Measurements from ENCODE around the gene PRDM1.

PRDM1 gene

DNA sequence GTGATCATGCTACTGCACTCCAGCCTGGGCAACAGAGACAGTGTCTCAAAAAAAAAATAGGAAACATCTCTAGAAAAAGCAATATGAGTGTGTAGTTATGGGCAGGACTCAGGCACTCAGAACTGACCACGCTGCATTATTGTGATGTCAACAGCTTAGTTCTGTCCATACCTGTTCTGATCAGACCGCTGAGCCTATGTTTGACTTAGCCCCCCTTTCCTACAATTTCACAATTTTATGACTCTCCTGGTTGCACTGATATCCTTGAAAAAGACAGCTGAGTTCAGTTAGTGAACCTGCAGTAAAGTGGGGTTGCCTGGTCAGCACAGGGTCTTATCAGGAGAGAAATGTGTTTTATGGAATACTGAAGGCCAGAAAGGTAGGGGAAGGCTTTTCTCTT is 37.8 kb upstream of the PRDM1 start:
- Histone ChIP-seq H3K4me1 (ENCODE audit: insufficient read depth, insufficient read length) (no peaks in the 10 kb centered on the region), H3K36me3 (ENCODE audit: insufficient read depth, insufficient read length, low read length) (no peaks in the 10 kb centered on the region), H3K9ac (ENCODE audit: insufficient read length, low read depth) (no peak overlapping the region), H3K27me3 (ENCODE audit: insufficient read depth, insufficient read length) (no peaks in the 10 kb centered on the region), H3K4me3 (ENCODE audit: insufficient read length, low read depth) (no peak overlapping the region), H3K9me3 (ENCODE audit: insufficient read depth, low read length) (no peaks in the 10 kb centered on the region)
- TF ChIP-seq SUZ12 (IDR thresholded peaks at IDR 0.05; ENCODE audit: extremely low read depth, insufficient read depth, insufficient read length) (no peak), ZNF274 (IDR thresholded peaks at IDR 0.05; ENCODE audit: low read depth, low read length) (no peak), YY1 (IDR thresholded peaks at IDR 0.05; ENCODE audit: insufficient read depth, insufficient read length) (no peak)
- no peak for DNase-seq (ENCODE audit: low read depth, low spot score)

DNA sequence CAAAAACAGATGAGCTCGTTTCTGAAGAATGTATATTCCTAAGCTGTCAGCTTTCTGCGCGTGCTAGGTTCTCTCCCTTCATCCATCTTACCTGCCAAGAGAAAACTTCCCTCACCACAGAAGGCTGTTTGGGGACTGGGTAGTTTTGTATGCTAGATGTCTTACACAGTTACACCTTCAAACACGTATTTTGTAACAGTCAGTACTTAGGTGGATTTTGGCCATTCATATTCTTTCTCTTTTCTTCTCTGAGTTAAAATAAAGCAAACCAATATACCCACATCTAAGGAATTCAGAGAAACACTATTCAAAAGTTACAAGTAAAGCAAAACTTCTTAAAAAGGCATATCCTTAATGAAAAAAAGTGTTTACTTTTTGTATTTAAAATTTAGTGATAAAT is 35.6 kb upstream of the PRDM1 start:
- Histone ChIP-seq H3K4me3 (ENCODE audit: insufficient read length, low read depth) (no peak overlapping the region), H3K27me3 (ENCODE audit: insufficient read depth, insufficient read length) (no peaks in the 10 kb centered on the region), H3K4me1 (ENCODE audit: insufficient read depth, insufficient read length) (no peaks in the 10 kb centered on the region), H3K9me3 (ENCODE audit: insufficient read depth, low read length) (no peaks in the 10 kb centered on the region), H3K36me3 (ENCODE audit: insufficient read depth, insufficient read length, low read length) (no peaks in the 10 kb centered on the region), H3K9ac (ENCODE audit: insufficient read length, low read depth) (no peak overlapping the region)
- DNase-seq (ENCODE audit: low read depth, low spot score): no peak
- TF ChIP-seq YY1 (IDR thresholded peaks at IDR 0.05; ENCODE audit: insufficient read depth, insufficient read length): no peak
- TF ChIP-seq SUZ12 (IDR thresholded peaks at IDR 0.05; ENCODE audit: extremely low read depth, insufficient read depth, insufficient read length): no peak
- no peak for TF ChIP-seq ZNF274 (IDR thresholded peaks at IDR 0.05; ENCODE audit: low read depth, low read length)

DNA sequence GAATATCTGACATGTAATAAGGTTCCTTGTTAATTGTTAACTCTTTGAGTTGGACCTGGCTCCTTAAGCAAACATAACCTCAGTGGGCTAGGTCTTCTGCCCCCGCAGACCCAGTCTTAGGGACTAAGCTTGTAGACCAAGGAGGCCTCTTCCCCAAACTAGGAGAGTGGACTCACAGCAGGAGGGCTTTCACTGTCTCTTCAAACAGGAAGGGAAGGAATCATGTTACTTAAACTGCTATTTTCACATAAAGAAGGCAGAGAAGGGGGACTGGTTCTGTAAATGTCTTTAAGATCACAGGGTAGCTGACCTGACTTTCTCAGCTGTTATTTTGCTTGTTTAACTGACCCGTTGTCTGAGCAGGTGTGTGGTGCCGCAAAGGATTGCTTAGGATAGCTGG is 34.9 kb upstream of the PRDM1 start:
- Histone ChIP-seq H3K9ac (ENCODE audit: insufficient read length, low read depth) (no peak overlapping the region), H3K36me3 (ENCODE audit: insufficient read depth, insufficient read length, low read length) (no peaks in the 10 kb centered on the region), H3K4me3 (ENCODE audit: insufficient read length, low read depth) (no peak overlapping the region), H3K4me1 (ENCODE audit: insufficient read depth, insufficient read length) (no peaks in the 10 kb centered on the region), H3K9me3 (ENCODE audit: insufficient read depth, low read length) (no peaks in the 10 kb centered on the region), H3K27me3 (ENCODE audit: insufficient read depth, insufficient read length) (no peaks in the 10 kb centered on the region)
- DNase-seq (ENCODE audit: low read depth, low spot score): peak; percentile 76
- TF ChIP-seq YY1 (IDR thresholded peaks at IDR 0.05; ENCODE audit: insufficient read depth, insufficient read length): no peak
- TF ChIP-seq SUZ12 (IDR thresholded peaks at IDR 0.05; ENCODE audit: extremely low read depth, insufficient read depth, insufficient read length): no peak

DNA sequence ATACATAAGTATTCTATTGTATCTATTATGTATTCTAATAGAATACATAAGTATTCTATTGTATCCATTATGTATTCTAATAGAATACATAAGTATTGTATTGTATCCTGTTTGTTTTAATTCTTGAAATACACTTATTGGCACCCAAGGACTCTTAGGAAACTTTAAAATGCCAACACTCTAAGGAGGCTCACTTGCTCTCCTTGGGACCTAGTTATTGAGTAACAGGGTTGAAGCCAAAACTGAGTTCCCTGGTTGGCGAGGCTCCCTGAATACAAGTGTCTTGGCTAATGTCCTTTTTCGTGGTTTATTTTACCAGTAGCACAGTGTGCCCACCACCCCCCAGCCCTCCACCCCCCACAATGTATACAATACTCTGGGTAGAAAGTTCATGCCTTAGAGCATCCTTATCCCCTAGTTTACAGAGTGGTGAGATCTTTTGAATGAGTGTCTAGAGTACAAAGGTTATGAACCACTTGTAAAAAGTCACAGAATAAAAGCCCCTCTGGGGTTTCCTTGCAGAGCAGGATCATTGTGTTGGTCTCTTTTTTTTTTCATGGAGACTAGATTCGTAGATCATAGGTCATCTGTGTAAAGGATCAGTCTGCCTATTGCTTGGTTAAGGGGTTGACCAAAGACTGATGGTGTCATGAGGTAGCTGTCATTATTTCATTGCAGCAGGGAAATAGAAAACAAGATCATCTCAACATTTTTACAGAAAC is 32.5 kb upstream of the PRDM1 start:
- Histone ChIP-seq H3K27me3 (ENCODE audit: insufficient read depth, insufficient read length) (no peaks in the 10 kb centered on the region), H3K36me3 (ENCODE audit: insufficient read depth, insufficient read length, low read length) (no peaks in the 10 kb centered on the region), H3K4me3 (ENCODE audit: insufficient read length, low read depth) (no peak overlapping the region), H3K9me3 (ENCODE audit: insufficient read depth, low read length) (no peaks in the 10 kb centered on the region), H3K9ac (ENCODE audit: insufficient read length, low read depth) (no peak overlapping the region), H3K4me1 (ENCODE audit: insufficient read depth, insufficient read length) (no peaks in the 10 kb centered on the region)
- TF ChIP-seq SUZ12 (IDR thresholded peaks at IDR 0.05; ENCODE audit: extremely low read depth, insufficient read depth, insufficient read length) (no peak), ZNF274 (IDR thresholded peaks at IDR 0.05; ENCODE audit: low read depth, low read length) (no peak), YY1 (IDR thresholded peaks at IDR 0.05; ENCODE audit: insufficient read depth, insufficient read length) (no peak)
- no peak for DNase-seq (ENCODE audit: low read depth, low spot score)

DNA sequence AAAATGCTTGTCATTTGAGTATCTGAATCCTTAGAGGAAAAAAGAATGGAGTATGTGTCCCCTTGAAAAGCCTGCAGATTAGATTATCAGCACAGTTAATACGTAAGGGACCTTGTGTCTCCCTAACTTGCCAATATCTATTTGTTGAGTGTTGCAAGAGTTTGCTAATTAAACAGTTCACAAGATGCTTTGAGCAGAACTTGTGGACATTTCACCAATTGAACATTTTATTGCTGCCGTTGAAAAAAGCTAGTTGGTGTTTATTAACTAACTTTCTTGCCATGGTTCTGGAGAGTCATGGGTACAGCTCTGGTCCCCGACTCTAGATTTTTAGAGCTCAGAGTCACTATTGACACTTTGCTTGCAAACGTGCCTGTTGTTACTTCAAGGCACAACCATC is 30.6 kb upstream of the PRDM1 start:
- H3K36me3 ChIP-seq (ENCODE audit: insufficient read depth, insufficient read length, low read length): no peaks in the 10 kb centered on the region
- no peak for DNase-seq (ENCODE audit: low read depth, low spot score)
- no peaks in the 10 kb centered on the region for H3K9me3 ChIP-seq (ENCODE audit: insufficient read depth, low read length)
- H3K4me1 ChIP-seq (ENCODE audit: insufficient read depth, insufficient read length): no peaks in the 10 kb centered on the region
- no peak overlapping the region for H3K4me3 ChIP-seq (ENCODE audit: insufficient read length, low read depth)
- no peak overlapping the region for H3K9ac ChIP-seq (ENCODE audit: insufficient read length, low read depth)
- TF ChIP-seq SUZ12 (IDR thresholded peaks at IDR 0.05; ENCODE audit: extremely low read depth, insufficient read depth, insufficient read length): no peak
- no peak for TF ChIP-seq ZNF274 (IDR thresholded peaks at IDR 0.05; ENCODE audit: low read depth, low read length)
- TF ChIP-seq YY1 (IDR thresholded peaks at IDR 0.05; ENCODE audit: insufficient read depth, insufficient read length): no peak
- H3K27me3 ChIP-seq (ENCODE audit: insufficient read depth, insufficient read length): no peaks in the 10 kb centered on the region

DNA sequence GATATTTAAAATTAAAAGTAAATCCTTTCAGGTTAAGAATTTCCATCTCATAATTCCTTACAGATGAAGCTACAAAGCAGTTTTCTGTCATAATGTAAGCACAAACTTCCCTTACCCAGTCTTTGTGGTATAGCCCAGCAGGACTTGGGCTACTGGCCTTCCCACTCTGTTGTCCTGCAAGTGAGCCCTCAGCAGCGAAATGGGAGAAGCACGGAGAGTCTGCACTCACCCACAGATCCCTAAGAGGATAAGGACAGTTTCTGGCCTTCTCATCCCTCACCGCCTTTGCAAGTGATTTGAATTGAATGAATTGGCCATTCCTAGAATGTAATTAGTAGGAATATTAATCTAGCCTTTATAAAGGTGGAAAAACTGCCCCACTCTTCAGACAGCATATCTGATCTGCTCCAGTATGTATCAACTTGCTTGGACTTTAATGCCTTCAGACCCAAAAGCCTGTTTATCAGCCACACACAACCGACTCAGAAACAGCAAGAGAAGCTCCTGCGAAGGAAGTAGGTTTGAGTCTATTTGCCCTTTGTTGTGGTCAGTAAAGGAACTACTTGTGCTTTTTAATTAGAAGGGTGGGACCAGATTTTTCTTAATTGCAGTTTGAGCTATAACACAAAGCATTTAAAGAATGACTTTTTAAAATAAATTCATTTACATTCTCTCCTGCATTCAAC is 29.9 kb upstream of the PRDM1 start:
- no peak for DNase-seq (ENCODE audit: low read depth, low spot score)
- H3K27me3 ChIP-seq (ENCODE audit: insufficient read depth, insufficient read length): no peaks in the 10 kb centered on the region
- H3K9ac ChIP-seq (ENCODE audit: insufficient read length, low read depth): no peak overlapping the region
- no peak overlapping the region for H3K4me3 ChIP-seq (ENCODE audit: insufficient read length, low read depth)
- no peaks in the 10 kb centered on the region for H3K36me3 ChIP-seq (ENCODE audit: insufficient read depth, insufficient read length, low read length)
- TF ChIP-seq ZNF274 (IDR thresholded peaks at IDR 0.05; ENCODE audit: low read depth, low read length): no peak
- no peak for TF ChIP-seq YY1 (IDR thresholded peaks at IDR 0.05; ENCODE audit: insufficient read depth, insufficient read length)
- no peak for TF ChIP-seq SUZ12 (IDR thresholded peaks at IDR 0.05; ENCODE audit: extremely low read depth, insufficient read depth, insufficient read length)
- no peaks in the 10 kb centered on the region for H3K4me1 ChIP-seq (ENCODE audit: insufficient read depth, insufficient read length)
- H3K9me3 ChIP-seq (ENCODE audit: insufficient read depth, low read length): no peaks in the 10 kb centered on the region

DNA sequence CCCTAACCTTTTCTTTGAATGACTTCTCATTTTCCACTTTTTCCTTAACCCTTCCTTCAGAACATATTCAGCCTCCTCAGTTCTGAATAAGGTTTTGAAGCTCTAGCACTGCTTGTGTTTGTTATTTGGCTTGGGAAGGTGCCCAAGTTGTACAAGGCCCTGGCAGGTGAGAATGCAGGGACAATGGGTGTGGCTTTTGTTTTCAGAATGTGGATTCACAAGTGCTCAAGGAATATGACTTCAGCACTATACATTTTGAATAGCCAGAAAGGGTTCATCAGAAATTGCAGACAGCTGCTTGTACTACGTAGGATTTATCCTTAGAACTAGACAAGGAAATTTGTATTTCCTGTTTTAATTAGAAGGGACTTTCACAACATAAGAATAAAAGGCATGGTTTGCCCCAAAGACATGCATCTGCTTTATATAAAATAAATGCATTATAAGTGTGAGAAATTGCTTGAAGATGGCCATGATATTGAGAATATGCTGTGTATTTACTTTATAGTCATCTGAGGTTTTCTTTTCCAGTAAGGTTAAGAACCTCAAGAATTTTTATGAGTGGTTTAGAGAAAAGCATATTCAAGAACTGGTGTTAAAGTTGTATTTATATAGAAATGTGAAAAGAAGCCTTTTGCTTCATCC is 29.3 kb upstream of the PRDM1 start:
- H3K27me3 ChIP-seq (ENCODE audit: insufficient read depth, insufficient read length): no peaks in the 10 kb centered on the region
- TF ChIP-seq SUZ12 (IDR thresholded peaks at IDR 0.05; ENCODE audit: extremely low read depth, insufficient read depth, insufficient read length) (no peak), ZNF274 (IDR thresholded peaks at IDR 0.05; ENCODE audit: low read depth, low read length) (no peak), YY1 (IDR thresholded peaks at IDR 0.05; ENCODE audit: insufficient read depth, insufficient read length) (no peak)
- H3K9ac ChIP-seq (ENCODE audit: insufficient read length, low read depth): no peak overlapping the region
- no peaks in the 10 kb centered on the region for H3K36me3 ChIP-seq (ENCODE audit: insufficient read depth, insufficient read length, low read length)
- DNase-seq (ENCODE audit: low read depth, low spot score): no peak
- no peak overlapping the region for H3K4me3 ChIP-seq (ENCODE audit: insufficient read length, low read depth)
- no peaks in the 10 kb centered on the region for H3K4me1 ChIP-seq (ENCODE audit: insufficient read depth, insufficient read length)
- H3K9me3 ChIP-seq (ENCODE audit: insufficient read depth, low read length): no peaks in the 10 kb centered on the region

Measured in NT2/D1 (cell line).